Measurements from ENCODE around the gene CEACAM4. TPM values are rescaled to one million over a fixed set of nuclear protein-coding genes. Genes with fewer than 3 reads are reported as not detected.

Gene CEACAM4
- total and polyA plus RNA-seq, 2 of the 8 experiments (the other 6 are each of a cell fraction or from before 2014, with no cell fraction given): not detected

DNA sequence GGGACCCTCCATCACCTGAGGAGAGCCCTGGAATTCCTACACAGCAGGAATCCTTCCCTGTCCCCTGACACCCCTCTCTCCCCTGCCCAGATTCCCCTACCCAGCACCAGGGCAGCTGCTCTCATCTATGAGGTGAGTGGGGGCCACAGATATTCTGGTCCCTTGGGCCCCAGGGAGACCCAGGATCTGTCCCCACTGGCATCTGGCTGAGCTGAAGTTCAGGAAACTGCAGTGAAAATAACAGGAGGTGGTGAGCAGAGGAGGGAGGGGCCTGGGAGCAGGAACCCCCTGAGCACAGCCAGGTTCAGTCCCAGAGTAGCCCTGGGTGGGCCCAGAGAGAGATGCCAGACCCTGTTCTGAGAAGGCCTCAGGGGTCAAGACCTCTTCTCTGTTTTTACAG is 40.8 kb downstream of the CEACAM4 start:
- Histone ChIP-seq H3K4me1 (replicated peaks in 1 of 4; ENCODE audit: control insufficient read depth in 3 of 4, insufficient read depth in 4 of 4, low read length in 3 of 4) (no peaks in the 10 kb centered on the region), H4K20me1 (replicated peaks in 1 of 2; ENCODE audit: control insufficient read depth in 1 of 2, insufficient read depth in 2 of 2, low read length in 2 of 2) (no peaks in the 10 kb centered on the region), H3K4me2 (ENCODE audit: insufficient read depth in 1 of 2, low read depth in 2 of 2, low read length in 2 of 2) (no peak overlapping the region), H2AK5ac (ENCODE audit: low read depth, low read length) (no peak overlapping the region), H3K4me3 (ENCODE audit: extremely low read depth in 1 of 4, insufficient read depth in 2 of 4, low read depth in 3 of 4, low read length in 4 of 4) (no peak overlapping the region), H3K23me2 (ENCODE audit: low read depth, low read length) (no peaks in the 10 kb centered on the region), H3K18ac (ENCODE audit: extremely low read depth, low read length) (no peak overlapping the region), H3K9me3 (ENCODE audit: insufficient read depth in 2 of 2, low read depth in 1 of 2, low read length in 1 of 2) (peaks cover 73 to 91% of the 10 kb centered on the region in 2 experiments), H3K27me3 (replicated peaks in 1 of 4; ENCODE audit: control insufficient read depth in 3 of 4, extremely low read depth in 1 of 4, insufficient read depth in 3 of 4, low read length in 3 of 4) (no peaks in the 10 kb centered on the region), H3K14ac (ENCODE audit: insufficient read length) (no peak overlapping the region), H2BK15ac (ENCODE audit: low read length) (no peak overlapping the region), H3K4ac (replicated peaks; ENCODE audit: insufficient read length, low read depth, low read length) (no peak overlapping the region), H2BK20ac (ENCODE audit: low read length) (no peak overlapping the region), H3K23ac (ENCODE audit: insufficient read length) (no peak overlapping the region), H2AFZ (ENCODE audit: low read length) (no peak overlapping the region), H4K8ac (ENCODE audit: extremely low read depth, insufficient read depth, low read length) (0 out of 2 replicates have a peak overlapping the region, but pooled peaks have one; percentile 19), H4K5ac (ENCODE audit: insufficient read length, low read depth, low read length) (no peak overlapping the region), H2BK5ac (ENCODE audit: low read depth, low read length) (no peak overlapping the region), H3K9ac (replicated peaks in 1 of 4; ENCODE audit: extremely low read depth in 1 of 4, low read depth in 3 of 4, low read length in 3 of 4) (no peak overlapping the region), H3K79me1 (ENCODE audit: low read depth, low read length) (no peaks in the 10 kb centered on the region), H3K27ac (ENCODE audit: low read depth, low read length) (no peak overlapping the region), H2BK12ac (ENCODE audit: low read depth, low read length) (no peak overlapping the region), H2BK120ac (replicated peaks; ENCODE audit: low read depth, low read length) (no peak overlapping the region), H3K56ac (replicated peaks; ENCODE audit: insufficient read length, low read depth, low read length) (no peak overlapping the region), H3K36me3 (ENCODE audit: control insufficient read depth in 2 of 4, insufficient read depth in 4 of 4, low read length in 3 of 4) (no peaks in the 10 kb centered on the region), H4K91ac (replicated peaks; ENCODE audit: insufficient read length, low read length) (no peak overlapping the region), H3K79me2 (ENCODE audit: control insufficient read depth in 1 of 2, insufficient read depth in 2 of 2, low read length in 2 of 2) (no peaks in the 10 kb centered on the region)
- no peak for FAIRE-seq
- CTCF ChIA-PET (ENCODE audit: partially characterized antibody): interaction anchor here (0.6 to 2.1 kb wide), 4 partner anchors 16 to 144 kb away, joined by 3 to 9 read pairs (median 4); no protein-coding TSS in a partner anchor
- POLR2A ChIA-PET (ENCODE audit: partially characterized antibody): no interaction called here
- DNase-seq (ENCODE audit: low read depth in 1 of 2, low spot score in 2 of 2): no peak
- TF ChIP-seq NRF1 (IDR thresholded peaks at IDR 0.05; ENCODE audit: low read depth, low read length) (no peak), KDM1A (IDR thresholded peaks at IDR 0.05; ENCODE audit: borderline replicate concordance, low read length) (no peak), CREB1 (IDR thresholded peaks at IDR 0.05) (no peak), ASH2L (IDR thresholded peaks at IDR 0.05; ENCODE audit: low read length) (no peak), BCL11A (IDR thresholded peaks at IDR 0.05; ENCODE audit: low read depth in 2 of 2, low read length in 2 of 2) (no peak), BRCA1 (IDR thresholded peaks at IDR 0.05; ENCODE audit: low read depth, low read length) (no peak), SRF (IDR thresholded peaks at IDR 0.05; ENCODE audit: low read depth, low read length) (no peak), RNF2 (IDR thresholded peaks at IDR 0.05; ENCODE audit: borderline replicate concordance, low read depth, low read length, missing control alignments, poor library complexity, severe bottlenecking) (no peak), POLR2AphosphoS5 (IDR thresholded peaks at IDR 0.05; ENCODE audit: low read depth, low read length) (no peak)
- TF ChIP-seq, protein P1, sequence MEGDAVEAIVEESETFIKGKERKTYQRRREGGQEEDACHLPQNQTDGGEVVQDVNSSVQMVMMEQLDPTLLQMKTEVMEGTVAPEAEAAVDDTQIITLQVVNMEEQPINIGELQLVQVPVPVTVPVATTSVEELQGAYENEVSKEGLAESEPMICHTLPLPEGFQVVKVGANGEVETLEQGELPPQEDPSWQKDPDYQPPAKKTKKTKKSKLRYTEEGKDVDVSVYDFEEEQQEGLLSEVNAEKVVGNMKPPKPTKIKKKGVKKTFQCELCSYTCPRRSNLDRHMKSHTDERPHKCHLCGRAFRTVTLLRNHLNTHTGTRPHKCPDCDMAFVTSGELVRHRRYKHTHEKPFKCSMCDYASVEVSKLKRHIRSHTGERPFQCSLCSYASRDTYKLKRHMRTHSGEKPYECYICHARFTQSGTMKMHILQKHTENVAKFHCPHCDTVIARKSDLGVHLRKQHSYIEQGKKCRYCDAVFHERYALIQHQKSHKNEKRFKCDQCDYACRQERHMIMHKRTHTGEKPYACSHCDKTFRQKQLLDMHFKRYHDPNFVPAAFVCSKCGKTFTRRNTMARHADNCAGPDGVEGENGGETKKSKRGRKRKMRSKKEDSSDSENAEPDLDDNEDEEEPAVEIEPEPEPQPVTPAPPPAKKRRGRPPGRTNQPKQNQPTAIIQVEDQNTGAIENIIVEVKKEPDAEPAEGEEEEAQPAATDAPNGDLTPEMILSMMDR (IDR thresholded peaks at IDR 0.05; ENCODE audit: control extremely low read depth in 1 of 3, insufficient read depth in 1 of 3, low read depth in 1 of 3, low read length in 3 of 3): no peak
- TF ChIP-seq, protein P2, sequence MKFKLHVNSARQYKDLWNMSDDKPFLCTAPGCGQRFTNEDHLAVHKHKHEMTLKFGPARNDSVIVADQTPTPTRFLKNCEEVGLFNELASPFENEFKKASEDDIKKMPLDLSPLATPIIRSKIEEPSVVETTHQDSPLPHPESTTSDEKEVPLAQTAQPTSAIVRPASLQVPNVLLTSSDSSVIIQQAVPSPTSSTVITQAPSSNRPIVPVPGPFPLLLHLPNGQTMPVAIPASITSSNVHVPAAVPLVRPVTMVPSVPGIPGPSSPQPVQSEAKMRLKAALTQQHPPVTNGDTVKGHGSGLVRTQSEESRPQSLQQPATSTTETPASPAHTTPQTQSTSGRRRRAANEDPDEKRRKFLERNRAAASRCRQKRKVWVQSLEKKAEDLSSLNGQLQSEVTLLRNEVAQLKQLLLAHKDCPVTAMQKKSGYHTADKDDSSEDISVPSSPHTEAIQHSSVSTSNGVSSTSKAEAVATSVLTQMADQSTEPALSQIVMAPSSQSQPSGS (IDR thresholded peaks at IDR 0.05; ENCODE audit: low read length): no peak
